Measurements from ENCODE around the gene CCDC178.

The CCDC178 gene

DNA sequence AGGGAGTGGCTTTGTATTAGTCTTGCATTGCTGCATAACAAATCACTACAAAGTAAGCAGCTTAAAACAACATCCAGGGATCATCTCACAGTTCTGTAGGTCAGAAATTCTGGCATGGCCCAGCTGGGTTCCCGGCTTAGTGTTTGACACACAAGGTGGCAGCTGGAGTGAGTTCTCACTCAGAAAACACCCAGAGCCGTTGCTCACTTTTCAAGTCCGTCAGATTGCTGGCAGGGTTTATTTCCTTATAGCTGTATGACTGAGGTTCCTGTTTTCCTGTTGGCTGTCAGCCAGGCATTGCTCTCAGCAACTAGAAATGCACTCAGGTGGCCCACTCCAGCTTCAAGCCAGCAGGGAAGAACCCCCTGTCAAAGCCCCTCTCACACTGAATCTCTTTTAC lies 324.1 kb downstream of the CCDC178 start:
- Histone ChIP-seq H3K4me3 (ENCODE audit: low read depth in 1 of 2, low read length in 2 of 2) (no peak overlapping the region), H3K4me1 (ENCODE audit: control insufficient read depth in 1 of 2, insufficient read depth in 2 of 2, low read length in 2 of 2) (no peaks in the 10 kb centered on the region), H3K27me3 (ENCODE audit: low read depth, low read length) (no peaks in the 10 kb centered on the region), H3K27ac (ENCODE audit: low read length) (no peak overlapping the region), H3K9me3 (ENCODE audit: control insufficient read depth in 1 of 2, low read length in 2 of 2) (no peaks in the 10 kb centered on the region), H3K36me3 (ENCODE audit: control insufficient read depth in 1 of 2, insufficient read depth in 2 of 2, low read length in 2 of 2) (no peaks in the 10 kb centered on the region)

DNA sequence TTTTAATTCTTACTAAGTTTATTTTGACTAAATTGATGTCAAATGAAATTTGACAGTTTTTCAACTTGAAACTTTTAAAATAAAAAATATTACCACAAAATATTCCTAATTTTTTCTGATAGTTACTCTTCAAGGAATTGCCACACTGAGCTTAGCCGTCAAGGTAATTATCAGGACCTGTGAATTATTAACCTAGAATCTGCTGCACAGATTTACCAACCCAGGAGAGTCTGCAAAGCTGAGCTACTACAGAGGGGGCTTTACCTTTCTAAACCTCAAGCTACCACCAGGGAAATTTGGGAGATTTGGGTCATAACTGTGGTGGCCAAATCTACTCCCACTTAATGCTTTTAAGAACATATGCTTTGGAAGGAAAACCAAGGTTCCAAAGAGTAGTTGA lies 324.6 kb downstream of the CCDC178 start:
- Histone ChIP-seq H3K9me3 (ENCODE audit: control insufficient read depth in 1 of 2, low read length in 2 of 2) (no peaks in the 10 kb centered on the region), H3K4me3 (ENCODE audit: low read depth in 1 of 2, low read length in 2 of 2) (no peak overlapping the region), H3K4me1 (ENCODE audit: control insufficient read depth in 1 of 2, insufficient read depth in 2 of 2, low read length in 2 of 2) (no peaks in the 10 kb centered on the region), H3K27me3 (ENCODE audit: low read depth, low read length) (no peaks in the 10 kb centered on the region), H3K27ac (ENCODE audit: low read length) (no peak overlapping the region), H3K36me3 (ENCODE audit: control insufficient read depth in 1 of 2, insufficient read depth in 2 of 2, low read length in 2 of 2) (no peaks in the 10 kb centered on the region)

- Histone ChIP-seq H3K4me1 (ENCODE audit: control insufficient read depth in 1 of 2, insufficient read depth in 2 of 2, low read length in 2 of 2) (no peaks in the 10 kb centered on the region), H3K9me3 (ENCODE audit: control insufficient read depth in 1 of 2, low read length in 2 of 2) (no peaks in the 10 kb centered on the region), H3K4me3 (ENCODE audit: low read depth in 1 of 2, low read length in 2 of 2) (no peak overlapping the region), H3K27me3 (ENCODE audit: low read depth, low read length) (no peaks in the 10 kb centered on the region), H3K27ac (ENCODE audit: low read length) (no peak overlapping the region), H3K36me3 (ENCODE audit: control insufficient read depth in 1 of 2, insufficient read depth in 2 of 2, low read length in 2 of 2) (no peaks in the 10 kb centered on the region)
These were observed 325.0 kb downstream of the CCDC178 start for GRCh38 chr18:33115476-33115875.

- Histone ChIP-seq H3K27ac (ENCODE audit: low read length) (no peak overlapping the region), H3K27me3 (ENCODE audit: low read depth, low read length) (no peaks in the 10 kb centered on the region), H3K4me3 (ENCODE audit: low read depth in 1 of 2, low read length in 2 of 2) (no peak overlapping the region), H3K36me3 (ENCODE audit: control insufficient read depth in 1 of 2, insufficient read depth in 2 of 2, low read length in 2 of 2) (no peaks in the 10 kb centered on the region), H3K4me1 (ENCODE audit: control insufficient read depth in 1 of 2, insufficient read depth in 2 of 2, low read length in 2 of 2) (no peaks in the 10 kb centered on the region), H3K9me3 (ENCODE audit: control insufficient read depth in 1 of 2, low read length in 2 of 2) (no peaks in the 10 kb centered on the region)
These were observed 325.8 kb downstream of the CCDC178 start for GRCh38 chr18:33114749-33115148.

DNA sequence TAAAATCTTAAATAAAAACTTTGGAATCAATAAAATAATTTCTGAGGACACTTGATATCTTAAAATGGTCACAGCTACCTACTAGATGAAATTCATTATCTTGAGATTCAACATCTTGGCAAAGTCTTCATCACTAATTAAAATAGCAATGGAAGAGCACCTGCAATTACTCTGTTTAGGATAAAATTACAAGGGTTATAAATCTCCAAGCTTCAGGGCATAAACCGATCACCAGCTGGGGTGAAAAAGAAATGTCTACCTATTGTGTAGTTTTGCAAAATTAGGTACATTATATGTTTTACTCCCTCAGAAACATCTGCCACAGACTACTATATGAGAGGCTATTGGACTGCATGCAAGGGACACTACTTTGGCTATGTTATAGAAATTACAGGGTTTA lies 327.1 kb downstream of the CCDC178 start:
- Histone ChIP-seq H3K36me3 (ENCODE audit: control insufficient read depth in 1 of 2, insufficient read depth in 2 of 2, low read length in 2 of 2) (no peaks in the 10 kb centered on the region), H3K9me3 (ENCODE audit: control insufficient read depth in 1 of 2, low read length in 2 of 2) (no peaks in the 10 kb centered on the region), H3K27me3 (ENCODE audit: low read depth, low read length) (no peaks in the 10 kb centered on the region), H3K4me1 (ENCODE audit: control insufficient read depth in 1 of 2, insufficient read depth in 2 of 2, low read length in 2 of 2) (no peaks in the 10 kb centered on the region), H3K27ac (ENCODE audit: low read length) (no peak overlapping the region), H3K4me3 (ENCODE audit: low read depth in 1 of 2, low read length in 2 of 2) (no peak overlapping the region)

GRCh38 chr18:33107511-33107910 lies 333.0 kb downstream of the CCDC178 start:
- Histone ChIP-seq H3K4me3 (ENCODE audit: low read depth in 1 of 2, low read length in 2 of 2) (no peak overlapping the region), H3K36me3 (ENCODE audit: control insufficient read depth in 1 of 2, insufficient read depth in 2 of 2, low read length in 2 of 2) (no peaks in the 10 kb centered on the region), H3K27me3 (ENCODE audit: low read depth, low read length) (no peaks in the 10 kb centered on the region), H3K27ac (ENCODE audit: low read length) (no peak overlapping the region), H3K4me1 (ENCODE audit: control insufficient read depth in 1 of 2, insufficient read depth in 2 of 2, low read length in 2 of 2) (no peaks in the 10 kb centered on the region), H3K9me3 (ENCODE audit: control insufficient read depth in 1 of 2, low read length in 2 of 2) (no peaks in the 10 kb centered on the region)

- H3K4me3 ChIP-seq (ENCODE audit: low read depth in 1 of 2, low read length in 2 of 2) = no peak overlapping the region
- no peaks in the 10 kb centered on the region for H3K9me3 ChIP-seq (ENCODE audit: control insufficient read depth in 1 of 2, low read length in 2 of 2)
- H3K27me3 ChIP-seq (ENCODE audit: low read depth, low read length) = no peaks in the 10 kb centered on the region
- no peaks in the 10 kb centered on the region for H3K36me3 ChIP-seq (ENCODE audit: control insufficient read depth in 1 of 2, insufficient read depth in 2 of 2, low read length in 2 of 2)
- H3K27ac ChIP-seq (ENCODE audit: low read length) = no peak overlapping the region
- H3K4me1 ChIP-seq (ENCODE audit: control insufficient read depth in 1 of 2, insufficient read depth in 2 of 2, low read length in 2 of 2) = no peaks in the 10 kb centered on the region
These were observed 339.2 kb downstream of the CCDC178 start for GRCh38 chr18:33101316-33101715.

DNA sequence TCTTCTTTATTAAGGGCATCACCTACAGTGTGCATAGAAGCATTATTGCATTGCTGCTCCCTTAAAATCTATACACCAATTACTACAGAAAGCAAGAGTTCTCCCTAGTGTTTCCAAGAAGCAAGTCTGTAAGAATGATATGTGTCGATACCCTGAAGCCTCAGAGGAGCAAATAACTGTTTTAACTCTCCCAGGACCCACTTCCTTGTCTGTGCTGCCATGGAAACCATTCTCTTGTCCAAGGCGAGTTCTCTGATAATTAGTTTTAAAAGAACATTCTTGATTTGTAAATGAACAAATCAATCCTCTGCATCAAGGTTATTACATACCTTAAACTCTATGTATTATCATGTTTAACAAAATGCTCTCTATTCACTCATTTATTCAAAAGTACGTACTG lies 340.9 kb downstream of the CCDC178 start:
- H3K4me1 ChIP-seq (ENCODE audit: control insufficient read depth in 1 of 2, insufficient read depth in 2 of 2, low read length in 2 of 2) = no peaks in the 10 kb centered on the region
- no peaks in the 10 kb centered on the region for H3K36me3 ChIP-seq (ENCODE audit: control insufficient read depth in 1 of 2, insufficient read depth in 2 of 2, low read length in 2 of 2)
- H3K4me3 ChIP-seq (ENCODE audit: low read depth in 1 of 2, low read length in 2 of 2) = no peak overlapping the region
- H3K9me3 ChIP-seq (ENCODE audit: control insufficient read depth in 1 of 2, low read length in 2 of 2) = no peaks in the 10 kb centered on the region
- no peaks in the 10 kb centered on the region for H3K27me3 ChIP-seq (ENCODE audit: low read depth, low read length)
- H3K27ac ChIP-seq (ENCODE audit: low read length) = no peak overlapping the region

DNA sequence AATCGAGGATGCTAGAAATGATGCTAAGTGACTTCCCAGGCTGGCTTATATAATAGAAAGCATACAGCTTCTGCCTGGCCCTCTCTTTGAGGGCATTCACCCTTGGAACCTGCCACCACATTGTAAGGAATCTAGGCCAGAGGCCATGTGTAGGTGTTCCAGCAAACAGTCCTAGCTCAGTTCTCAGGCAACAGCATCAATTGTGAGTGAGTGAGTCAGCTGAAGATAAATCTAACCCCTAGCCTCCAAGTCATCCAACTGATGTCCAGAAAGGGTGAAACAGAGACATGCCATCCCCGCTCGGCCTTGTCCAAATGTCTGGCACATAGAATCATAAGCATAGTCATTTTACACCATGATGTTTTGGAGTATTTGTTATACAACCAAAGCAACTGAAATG lies 343.4 kb downstream of the CCDC178 start:
- H3K27me3 ChIP-seq (ENCODE audit: low read depth, low read length) = no peaks in the 10 kb centered on the region
- H3K4me1 ChIP-seq (ENCODE audit: control insufficient read depth in 1 of 2, insufficient read depth in 2 of 2, low read length in 2 of 2) = no peaks in the 10 kb centered on the region
- no peak overlapping the region for H3K27ac ChIP-seq (ENCODE audit: low read length)
- no peaks in the 10 kb centered on the region for H3K9me3 ChIP-seq (ENCODE audit: control insufficient read depth in 1 of 2, low read length in 2 of 2)
- H3K36me3 ChIP-seq (ENCODE audit: control insufficient read depth in 1 of 2, insufficient read depth in 2 of 2, low read length in 2 of 2) = no peaks in the 10 kb centered on the region
- H3K4me3 ChIP-seq (ENCODE audit: low read depth in 1 of 2, low read length in 2 of 2) = no peak overlapping the region

GRCh38 chr18:33090461-33090860 lies 350.1 kb downstream of the CCDC178 start:
- Histone ChIP-seq H3K36me3 (ENCODE audit: control insufficient read depth in 1 of 2, insufficient read depth in 2 of 2, low read length in 2 of 2) (no peaks in the 10 kb centered on the region), H3K27ac (ENCODE audit: low read length) (no peak overlapping the region), H3K4me1 (ENCODE audit: control insufficient read depth in 1 of 2, insufficient read depth in 2 of 2, low read length in 2 of 2) (no peaks in the 10 kb centered on the region), H3K4me3 (ENCODE audit: low read depth in 1 of 2, low read length in 2 of 2) (no peak overlapping the region), H3K27me3 (ENCODE audit: low read depth, low read length) (no peaks in the 10 kb centered on the region), H3K9me3 (ENCODE audit: control insufficient read depth in 1 of 2, low read length in 2 of 2) (no peaks in the 10 kb centered on the region)

- H3K9me3 ChIP-seq (ENCODE audit: control insufficient read depth in 1 of 2, low read length in 2 of 2) = no peaks in the 10 kb centered on the region
- H3K27ac ChIP-seq (ENCODE audit: low read length) = no peak overlapping the region
- H3K36me3 ChIP-seq (ENCODE audit: control insufficient read depth in 1 of 2, insufficient read depth in 2 of 2, low read length in 2 of 2) = no peaks in the 10 kb centered on the region
- H3K4me3 ChIP-seq (ENCODE audit: low read depth in 1 of 2, low read length in 2 of 2) = no peak overlapping the region
- H3K4me1 ChIP-seq (ENCODE audit: control insufficient read depth in 1 of 2, insufficient read depth in 2 of 2, low read length in 2 of 2) = no peaks in the 10 kb centered on the region
- H3K27me3 ChIP-seq (ENCODE audit: low read depth, low read length) = no peaks in the 10 kb centered on the region
These were observed 363.9 kb downstream of the CCDC178 start for GRCh38 chr18:33076601-33077000.

- H3K27ac ChIP-seq (ENCODE audit: low read length) = no peak overlapping the region
- H3K4me1 ChIP-seq (ENCODE audit: control insufficient read depth in 1 of 2, insufficient read depth in 2 of 2, low read length in 2 of 2) = no peaks in the 10 kb centered on the region
- no peaks in the 10 kb centered on the region for H3K9me3 ChIP-seq (ENCODE audit: control insufficient read depth in 1 of 2, low read length in 2 of 2)
- H3K36me3 ChIP-seq (ENCODE audit: control insufficient read depth in 1 of 2, insufficient read depth in 2 of 2, low read length in 2 of 2) = no peaks in the 10 kb centered on the region
- H3K4me3 ChIP-seq (ENCODE audit: low read depth in 1 of 2, low read length in 2 of 2) = no peak overlapping the region
- no peaks in the 10 kb centered on the region for H3K27me3 ChIP-seq (ENCODE audit: low read depth, low read length)
These were observed 366.4 kb downstream of the CCDC178 start for GRCh38 chr18:33074125-33074524.
